Measurements from ENCODE around the gene RLF. TPM values are rescaled to one million over a fixed set of nuclear protein-coding genes. Genes with fewer than 3 reads are reported as not detected.

The RLF gene
- total RNA-seq, 2 donors from 2014 or later = 7.5 to 9.2 TPM

DNA sequence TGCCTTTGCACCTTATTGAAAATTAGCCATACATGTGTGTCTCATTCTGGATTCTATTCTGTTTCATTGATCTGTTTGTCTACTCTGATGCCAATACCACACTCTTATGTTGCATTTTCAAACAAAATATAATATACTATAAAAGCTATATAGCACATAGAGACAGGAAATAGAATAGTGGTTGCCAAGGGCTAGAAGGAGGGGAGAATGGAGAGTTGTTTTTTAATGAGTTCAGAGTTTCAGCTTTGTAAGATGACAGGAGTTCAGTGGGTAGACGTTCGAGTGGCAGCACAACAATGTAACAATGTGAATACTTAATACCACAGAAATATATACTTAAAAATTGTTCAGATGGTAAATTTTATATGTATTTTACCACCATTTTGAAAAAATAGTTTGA is 17.0 kb downstream of the RLF start:
- no peak for ATAC-seq
- Histone ChIP-seq H3K9me3 (no peaks in the 10 kb centered on the region), H3K4me1 (peaks cover 10% of the 10 kb centered on the region), H3K27ac (no peak overlapping the region), H3K36me3 (replicated peaks in 1 of 2; ENCODE audit: insufficient read depth in 1 of 2, low read depth in 2 of 2) (no peaks in the 10 kb centered on the region), H3K27me3 (no peaks in the 10 kb centered on the region), H3K4me3 (no peak overlapping the region)
- 68 to 69% methylated on average over 2 of the region's 2 CpGs for WGBS, 2 donors
- no peak for TF ChIP-seq POLR2A (IDR thresholded peaks at IDR 0.05)
- TF ChIP-seq, protein P1, sequence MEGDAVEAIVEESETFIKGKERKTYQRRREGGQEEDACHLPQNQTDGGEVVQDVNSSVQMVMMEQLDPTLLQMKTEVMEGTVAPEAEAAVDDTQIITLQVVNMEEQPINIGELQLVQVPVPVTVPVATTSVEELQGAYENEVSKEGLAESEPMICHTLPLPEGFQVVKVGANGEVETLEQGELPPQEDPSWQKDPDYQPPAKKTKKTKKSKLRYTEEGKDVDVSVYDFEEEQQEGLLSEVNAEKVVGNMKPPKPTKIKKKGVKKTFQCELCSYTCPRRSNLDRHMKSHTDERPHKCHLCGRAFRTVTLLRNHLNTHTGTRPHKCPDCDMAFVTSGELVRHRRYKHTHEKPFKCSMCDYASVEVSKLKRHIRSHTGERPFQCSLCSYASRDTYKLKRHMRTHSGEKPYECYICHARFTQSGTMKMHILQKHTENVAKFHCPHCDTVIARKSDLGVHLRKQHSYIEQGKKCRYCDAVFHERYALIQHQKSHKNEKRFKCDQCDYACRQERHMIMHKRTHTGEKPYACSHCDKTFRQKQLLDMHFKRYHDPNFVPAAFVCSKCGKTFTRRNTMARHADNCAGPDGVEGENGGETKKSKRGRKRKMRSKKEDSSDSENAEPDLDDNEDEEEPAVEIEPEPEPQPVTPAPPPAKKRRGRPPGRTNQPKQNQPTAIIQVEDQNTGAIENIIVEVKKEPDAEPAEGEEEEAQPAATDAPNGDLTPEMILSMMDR (IDR thresholded peaks at IDR 0.05) = no peak
- DNase-seq = no peak
- intact Hi-C loops (cut with DNase I) = no loop called here

DNA sequence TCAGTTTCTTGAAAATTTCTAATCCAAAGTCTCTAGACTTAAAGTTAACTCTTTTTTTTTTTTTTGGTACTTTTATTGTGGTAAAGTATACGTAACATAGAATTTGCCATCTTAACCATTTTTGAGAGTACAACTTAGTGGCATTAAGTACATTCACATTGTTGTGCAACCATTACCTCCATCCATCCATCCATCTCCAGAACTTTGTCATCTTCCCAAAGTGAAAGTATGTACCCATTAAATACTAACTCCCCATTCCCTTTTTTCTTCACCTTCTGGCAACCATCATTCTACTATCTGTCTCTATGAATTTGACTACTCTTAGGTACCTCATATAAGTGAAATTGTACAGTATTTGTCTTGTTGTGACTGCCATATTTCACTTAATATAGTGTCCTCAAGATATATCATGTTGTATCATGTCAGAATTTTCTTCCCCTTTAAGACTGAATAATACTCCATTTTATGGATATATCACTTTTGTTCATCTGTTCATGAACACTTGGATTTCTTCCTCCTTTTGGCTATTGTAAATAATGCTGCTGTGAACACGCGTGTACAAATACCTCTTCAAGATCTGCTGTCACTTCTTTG is 18.4 kb downstream of the RLF start:
- no peak for ATAC-seq

DNA sequence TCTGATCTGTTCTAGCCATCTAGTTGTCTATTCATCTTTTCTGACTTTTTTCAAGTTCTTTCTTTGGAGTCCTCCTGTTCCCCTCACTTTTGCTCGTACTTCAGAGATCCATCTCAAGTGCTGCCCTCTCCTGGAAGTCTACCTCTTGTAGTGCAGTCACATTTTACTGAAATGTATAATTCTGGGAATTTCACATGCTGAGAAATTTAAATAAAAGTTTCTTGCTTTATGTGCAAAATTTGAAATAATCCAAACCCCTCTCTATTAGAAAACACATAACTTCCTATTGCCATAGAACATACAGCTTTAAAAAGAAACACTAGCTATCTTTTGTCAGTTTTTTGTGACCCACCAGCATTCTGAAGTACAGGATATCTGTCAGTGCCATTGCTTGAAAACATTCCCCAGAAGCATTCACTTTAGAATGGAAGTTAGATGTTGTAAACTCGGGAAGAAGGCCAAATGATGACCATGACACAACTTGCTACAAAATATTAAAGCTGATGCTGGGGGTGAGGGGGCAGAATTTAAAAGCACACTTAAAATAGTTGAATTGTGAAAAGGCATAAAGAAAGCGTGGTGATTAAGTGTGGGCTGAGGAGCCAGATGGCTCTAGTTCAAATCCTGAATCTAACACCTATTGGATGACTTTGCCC is 22.0 kb downstream of the RLF start:
- Histone ChIP-seq H3K36me3 (replicated peaks in 1 of 2; ENCODE audit: insufficient read depth in 1 of 2, low read depth in 2 of 2) (no peaks in the 10 kb centered on the region), H3K27me3 (no peaks in the 10 kb centered on the region), H3K4me1 (no peaks in the 10 kb centered on the region), H3K9me3 (no peaks in the 10 kb centered on the region), H3K4me3 (no peak overlapping the region), H3K27ac (no peak overlapping the region)
- 60 to 63% methylated on average over 3 of the region's 3 CpGs for WGBS, 2 donors
- TF ChIP-seq POLR2A (IDR thresholded peaks at IDR 0.05) = no peak
- TF ChIP-seq, protein P1 (IDR thresholded peaks at IDR 0.05) = peak in 2 of 7 experiments; percentile 22 to 28
- intact Hi-C loops (cut with DNase I) = no loop called here
- no peak for DNase-seq
- no peak for ATAC-seq

More for the DNA sequence above, 18.4 kb downstream of the RLF start:
- Histone ChIP-seq H3K27ac (no peak overlapping the region), H3K27me3 (no peaks in the 10 kb centered on the region), H3K36me3 (replicated peaks in 1 of 2; ENCODE audit: insufficient read depth in 1 of 2, low read depth in 2 of 2) (no peaks in the 10 kb centered on the region), H3K9me3 (no peaks in the 10 kb centered on the region), H3K4me3 (no peak overlapping the region), H3K4me1 (no peaks in the 10 kb centered on the region)
- intact Hi-C loops (cut with DNase I) = no loop called here
- WGBS, 2 donors = 91 to 97% methylated on average over 3 of the region's 3 CpGs
- TF ChIP-seq POLR2A (IDR thresholded peaks at IDR 0.05) = no peak
- TF ChIP-seq, protein P1 (IDR thresholded peaks at IDR 0.05) = no peak
- DNase-seq = no peak

DNA sequence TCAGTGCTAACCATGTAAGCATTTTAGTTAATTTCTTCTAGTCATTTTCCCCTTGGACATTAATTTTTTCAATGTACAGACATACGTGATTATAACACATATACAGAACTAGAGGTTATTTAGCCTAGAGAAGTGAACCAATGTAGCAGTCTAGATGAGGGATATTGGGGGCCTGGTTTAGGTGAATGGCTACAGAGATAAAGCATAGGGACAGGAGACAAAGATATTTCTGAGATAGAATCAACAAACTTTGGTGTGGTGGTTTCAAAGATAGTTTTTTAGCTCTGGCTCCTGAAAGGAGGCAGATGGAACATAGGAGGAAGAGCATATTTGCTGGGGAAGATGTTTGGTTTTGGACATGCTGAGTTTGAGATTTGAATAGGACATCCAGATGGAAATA is 23.0 kb downstream of the RLF start:
- Histone ChIP-seq H3K27ac (no peak overlapping the region), H3K4me1 (no peaks in the 10 kb centered on the region), H3K4me3 (no peak overlapping the region), H3K36me3 (replicated peaks in 1 of 2; ENCODE audit: insufficient read depth in 1 of 2, low read depth in 2 of 2) (no peaks in the 10 kb centered on the region), H3K27me3 (no peaks in the 10 kb centered on the region), H3K9me3 (no peaks in the 10 kb centered on the region)
- TF ChIP-seq POLR2A (IDR thresholded peaks at IDR 0.05) = no peak
- TF ChIP-seq, protein P1 (IDR thresholded peaks at IDR 0.05) = no peak
- WGBS, 2 donors = 74 to 84% methylated on average over 1 of the region's 1 CpG
- intact Hi-C loops (cut with DNase I) = no loop called here
- no peak for ATAC-seq
- DNase-seq = no peak

All from body of pancreas (tissue), 4 donors.